OCI-LY3 (cell line): ENCODE measurements around the gene MAP4K3.
"Not testable (repeated sequence)": the region's sequence is repeated elsewhere in the genome, so short reads cannot be mapped to it uniquely, and the experiment has no call there.

ENCODE experiments used
- EZH2phosphoT487 ChIP-seq: fragments of 200-600 bp; shearing (Covaris generic); IDR thresholded peaks from 2 replicates; pipeline ENCODE4 v1.6.1; 2018; ENCODE audit warnings: antibody characterized with exemption, mixed run types, low read depth
- TF ChIP-seq, protein P1 (sequence below): fragments of 200-600, 300-600 bp; sonication (generic); IDR thresholded peaks from 2 replicates; pipeline ENCODE4 v1.5.1; 2014; ENCODE audit warnings: antibody characterized with exemption, low read length, low read depth

DNA sequence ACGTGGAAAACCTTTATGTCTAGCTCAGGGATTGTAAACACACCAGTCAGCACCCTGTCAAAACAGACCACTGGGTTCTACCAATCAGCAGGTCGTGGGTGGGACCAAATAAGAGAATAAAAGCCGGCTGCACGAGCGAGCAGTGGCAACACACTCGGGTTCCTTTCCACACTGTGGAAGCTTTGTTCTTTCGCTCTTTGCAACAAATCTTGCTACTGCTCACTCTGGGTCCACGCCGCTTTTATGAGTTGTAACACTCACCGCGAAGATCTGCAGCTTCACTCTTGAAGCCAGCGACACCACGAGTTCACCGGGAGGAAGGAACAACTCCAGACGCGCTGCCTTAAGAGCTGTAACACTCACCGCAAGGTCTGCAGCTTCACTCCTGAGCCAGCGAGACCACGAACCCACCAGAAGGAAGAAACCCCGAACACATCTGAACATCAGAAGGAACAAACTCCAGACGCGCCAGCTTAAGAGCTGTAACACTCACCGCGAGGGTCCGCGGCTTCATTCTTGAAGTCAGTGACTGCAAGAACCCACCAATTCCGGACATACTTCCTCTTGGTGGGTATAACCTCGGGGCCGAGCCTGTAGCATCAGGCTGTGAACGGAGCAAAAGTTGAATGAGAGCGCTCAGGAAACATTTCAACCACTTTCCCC, 192.0 kb downstream of the MAP4K3 start:
- not testable (repeated sequence) for TF ChIP-seq EZH2phosphoT487
- TF ChIP-seq, protein P1, sequence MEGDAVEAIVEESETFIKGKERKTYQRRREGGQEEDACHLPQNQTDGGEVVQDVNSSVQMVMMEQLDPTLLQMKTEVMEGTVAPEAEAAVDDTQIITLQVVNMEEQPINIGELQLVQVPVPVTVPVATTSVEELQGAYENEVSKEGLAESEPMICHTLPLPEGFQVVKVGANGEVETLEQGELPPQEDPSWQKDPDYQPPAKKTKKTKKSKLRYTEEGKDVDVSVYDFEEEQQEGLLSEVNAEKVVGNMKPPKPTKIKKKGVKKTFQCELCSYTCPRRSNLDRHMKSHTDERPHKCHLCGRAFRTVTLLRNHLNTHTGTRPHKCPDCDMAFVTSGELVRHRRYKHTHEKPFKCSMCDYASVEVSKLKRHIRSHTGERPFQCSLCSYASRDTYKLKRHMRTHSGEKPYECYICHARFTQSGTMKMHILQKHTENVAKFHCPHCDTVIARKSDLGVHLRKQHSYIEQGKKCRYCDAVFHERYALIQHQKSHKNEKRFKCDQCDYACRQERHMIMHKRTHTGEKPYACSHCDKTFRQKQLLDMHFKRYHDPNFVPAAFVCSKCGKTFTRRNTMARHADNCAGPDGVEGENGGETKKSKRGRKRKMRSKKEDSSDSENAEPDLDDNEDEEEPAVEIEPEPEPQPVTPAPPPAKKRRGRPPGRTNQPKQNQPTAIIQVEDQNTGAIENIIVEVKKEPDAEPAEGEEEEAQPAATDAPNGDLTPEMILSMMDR: not testable (repeated sequence)
